K562 (cell line): ENCODE results near the gene ADAM22. TPM values are rescaled to one million over a fixed set of nuclear protein-coding genes. Genes with fewer than 3 reads are reported as not detected.

ENCODE experiments used
- ATAC-seq: fragments of 200-7000 bp; cut with Tn5 transposase; 3 replicates; pipeline ENCODE4 v1.9.1; 2020; ENCODE audit warnings: moderate library complexity
- BruUV-seq: library from RNA; stranded (reverse); fragments of 400-500 nt; replicated peaks from 2 replicates; lab custom pipeline; 2021; lab: Mats Ljungman, UMichigan
- CTCF ChIA-PET: fragments of 300-600 bp; formaldehyde crosslinking; extraction: SDS; loops from one replicate; lab custom pipeline; 2021; ENCODE audit warnings: low intra/inter-chr PET ratio; lab: Yijun Ruan, JAX
- POLR2A ChIA-PET: fragments of 300-600, 350-650 bp; sonication (Branson Sonifier 250); formaldehyde crosslinking; extraction: SDS; loops from one replicate; lab custom pipeline; 2021; ENCODE audit warnings: antibody characterized with exemption, inconsistent platforms; lab: Yijun Ruan, JAX
- DNase-seq, 4 experiments: peaks; one replicate each; pipeline versions ENCODE4 v3.0.0 to v3.0.0-alpha.2; 2011 to 2018; ENCODE audit warnings: low spot score in 3 of 4, mixed read lengths in 3 of 4; ENCODE audit errors: extremely low read depth in 1 of 4
- FAIRE-seq: peaks from 2 replicates; lab custom pipeline; 2011; peaks lifted over from hg19 to GRCh38; lab: Jason Lieb, UNC
- H2AFZ ChIP-seq: 2 replicates; pipeline ENCODE4 v1.6.0; 2011; ENCODE audit warnings: low read depth, low read length, control low read depth, inconsistent platforms
- H3K27ac ChIP-seq: fragments of 200-600 bp; 3 replicates; pipeline ENCODE4 v1.8.0; 2011; ENCODE audit warnings: low read depth, mild to moderate bottlenecking, control low read depth, inconsistent platforms, low read length, moderate library complexity, mixed read lengths; ENCODE audit errors: extremely low read depth
- H3K27me3 ChIP-seq, 2 experiments: fragments of 300-600 bp in 1 of 2; 2 replicates in 1 of 2; 3 replicates in 1 of 2; pipeline versions ENCODE4 v1.6.0 to v1.8.0; 2011; ENCODE audit warnings: inconsistent platforms in 2 of 2, low read length in 2 of 2, mild to moderate bottlenecking in 1 of 2, mixed read lengths in 1 of 2, moderate library complexity in 1 of 2; ENCODE audit not compliant: control insufficient read depth in 2 of 2, insufficient read depth in 2 of 2
- H3K36me3 ChIP-seq: fragments of 300-600 bp; 3 replicates; pipeline ENCODE4 v1.8.0; 2011; ENCODE audit warnings: mild to moderate bottlenecking, low read length, inconsistent platforms; ENCODE audit not compliant: control insufficient read depth, insufficient read depth
- H3K4me1 ChIP-seq, 2 experiments: fragments of 200-600 bp in 1 of 2; replicated peaks in 1 of 2; 2 replicates in 1 of 2; 3 replicates in 1 of 2; pipeline versions ENCODE4 v1.5.1 to v1.8.0; 2011; ENCODE audit warnings: inconsistent platforms in 2 of 2, low read length in 2 of 2, mild to moderate bottlenecking in 1 of 2, mixed read lengths in 1 of 2, moderate library complexity in 1 of 2; ENCODE audit not compliant: control insufficient read depth in 2 of 2, insufficient read depth in 2 of 2
- H3K4me2 ChIP-seq: 2 replicates; pipeline ENCODE4 v1.6.1; 2011; ENCODE audit warnings: low read length, control low read depth, inconsistent platforms, mixed read lengths; ENCODE audit not compliant: insufficient read depth
- H3K4me3 ChIP-seq: fragments of 200-600 bp; sonication (generic), shearing (Covaris generic); 2 replicates; pipeline ENCODE4 v1.5.1; 2016; ENCODE audit warnings: control low read depth, inconsistent platforms
- H3K79me2 ChIP-seq: fragments of 200-600 bp; 3 replicates; pipeline ENCODE4 v1.8.0; 2011; ENCODE audit warnings: low read length, inconsistent platforms; ENCODE audit not compliant: control insufficient read depth, insufficient read depth
- H3K9ac ChIP-seq, 2 experiments: 2 replicates each; pipeline versions ENCODE4 v1.6.0 to v1.6.1; 2011; ENCODE audit warnings: low read depth in 2 of 2, low read length in 2 of 2, control low read depth in 1 of 2, inconsistent platforms in 1 of 2, mild to moderate bottlenecking in 1 of 2, mixed read lengths in 1 of 2; ENCODE audit not compliant: insufficient read depth in 1 of 2
- H3K9me1 ChIP-seq: one replicate; pipeline ENCODE4 v1.6.0; 2011; ENCODE audit warnings: inconsistent platforms, mild to moderate bottlenecking, low read length, moderate library complexity; ENCODE audit not compliant: control insufficient read depth, insufficient read depth
- H3K9me3 ChIP-seq: replicated peaks from 2 replicates; pipeline ENCODE4 v1.5.1; 2011; ENCODE audit warnings: low read depth, low read length, inconsistent platforms; ENCODE audit not compliant: control insufficient read depth, insufficient read depth
- H4K20me1 ChIP-seq: replicated peaks from 2 replicates; pipeline ENCODE4 v1.6.1; 2011; ENCODE audit warnings: low read length, inconsistent platforms, mixed read lengths; ENCODE audit not compliant: control insufficient read depth, insufficient read depth
- CHCHD3 ChIP-seq: fragments of 250-450 bp; sonication (Bioruptor Pico); IDR thresholded peaks from 2 replicates; pipeline ENCODE4 v2.1.2; 2022; ENCODE audit warnings: mild to moderate bottlenecking
- HDAC3 ChIP-seq: fragments of 450-650 bp; IDR thresholded peaks from 2 replicates; pipeline ENCODE4 v1.6.1; 2018; ENCODE audit warnings: borderline replicate concordance, mild to moderate bottlenecking, moderate library complexity; ENCODE audit not compliant: partially characterized antibody
- IRF1 ChIP-seq: sonication (generic); formaldehyde crosslinking; IDR thresholded peaks from 2 replicates; pipeline ENCODE4 v1.8.0; 2022; ENCODE audit warnings: missing genetic modification reagents, mild to moderate bottlenecking, borderline replicate concordance
- KHSRP ChIP-seq: fragments of 450-650 bp; IDR thresholded peaks from 2 replicates; pipeline ENCODE4 v1.6.1; 2017
- MEIS2 ChIP-seq: fragments of 450-650 bp; IDR thresholded peaks from 2 replicates; pipeline ENCODE4 v1.6.1; 2014; ENCODE audit warnings: mild to moderate bottlenecking; ENCODE audit not compliant: partially characterized antibody
- POLR2AphosphoS2 ChIP-seq: IDR thresholded peaks from 2 replicates; pipeline ENCODE4 v1.6.1; 2012; ENCODE audit warnings: low read length, improper control_type of control experiment
- PTRF ChIP-seq: fragments of 450-650 bp; IDR thresholded peaks from 2 replicates; pipeline ENCODE4 v1.6.1; 2016; ENCODE audit warnings: mild to moderate bottlenecking, missing genetic modification characterization, missing compliant biosample characterization
- SIX5 ChIP-seq, 2 experiments: IDR thresholded peaks; 2 replicates each; pipeline ENCODE4 v1.6.1; 2011; ENCODE audit warnings: low read length in 2 of 2, borderline replicate concordance in 1 of 2, low read depth in 1 of 2, mild to moderate bottlenecking in 1 of 2, moderate library complexity in 1 of 2; ENCODE audit not compliant: insufficient read depth in 1 of 2
- SPI1 ChIP-seq: IDR thresholded peaks from 2 replicates; pipeline ENCODE4 v1.6.1; 2011; ENCODE audit warnings: low read depth, low read length, control low read depth, borderline replicate concordance
- ZBTB8A ChIP-seq: fragments of 450-650 bp; IDR thresholded peaks from 2 replicates; pipeline ENCODE4 v1.6.1; 2018; ENCODE audit warnings: mild to moderate bottlenecking, moderate library complexity; ENCODE audit not compliant: partially characterized antibody
- ZNF561 ChIP-seq: fragments of 450-650 bp; formaldehyde crosslinking; conservative IDR thresholded peaks from 2 replicates; pipeline ENCODE4 v1.4.0; 2020; ENCODE audit warnings: mild to moderate bottlenecking, moderate library complexity
- ZNF830 ChIP-seq: fragments of 250-450 bp; sonication (Bioruptor Pico); IDR thresholded peaks from 2 replicates; pipeline ENCODE4 v1.5.0; 2021; ENCODE audit warnings: mild to moderate bottlenecking
- ZSCAN32 ChIP-seq: fragments of 450-650 bp; formaldehyde crosslinking; IDR thresholded peaks from 2 replicates; pipeline ENCODE4 v1.4.0; 2020; ENCODE audit warnings: mild to moderate bottlenecking, moderate library complexity
- WGBS: fragments of 100-300 bp; shearing (Covaris generic); methylation state at CpG from one replicate; pipeline ENCODE4 v1.1.6; 2016; ENCODE audit warnings: low coverage, mixed read lengths; ENCODE audit not compliant: insufficient coverage; ENCODE audit errors: missing lambda C conversion rate; 5-methylcytosine and 5-hydroxymethylcytosine counted together
- in situ Hi-C: fragments of 300-500 bp; cut with MboI; formaldehyde crosslinking; loops from 4 replicates; pipeline ENCODE4 v1.15.0; 2018; ENCODE audit warnings: inconsistent platforms, mixed read lengths
- intact Hi-C: fragments of 100-400 bp; cut with micrococcal nuclease; formaldehyde crosslinking; loops from 2 replicates; pipeline ENCODE4 v1.14.2; 2022
- polyA plus RNA-seq, 8 experiments: library from polyadenylated mRNA; depleted of rRNA in 4 of 8; stranded (reverse) in 5 of 8; unstranded in 3 of 8; fragments of >200 nt; fragmentation: Nextera tagmentation in 2 of 8; fragmentation: Illumina TruSeq in 1 of 8; extraction: Ambion mirVana in 2 of 8; extraction: Trizol in 1 of 8; gene quantifications; 2 replicates each; pipeline versions ENCODE4 v1.2.1 to v1.2.3, GENCODE V29; 2011 to 2014; ENCODE audit warnings: inconsistent platforms in 1 of 8, missing spikeins in 1 of 8
- total RNA-seq, 7 experiments: library from RNA; depleted of rRNA in 6 of 7; stranded (reverse); fragments of >200 nt in 6 of 7; fragmentation: Illumina TruSeq in 2 of 7; extraction: Trizol in 2 of 7; gene quantifications; 2 replicates each; pipeline versions ENCODE4 v1.2.1 to v1.2.3, GENCODE V29; 2011 to 2021; ENCODE audit warnings: low replicate concordance in 1 of 7

The ADAM22 gene
- total and polyA plus RNA-seq, 9 of the 15 experiments (the other 6 are each of a cell fraction or from before 2014, with no cell fraction given), result 0.01 to 0.58 (median 0.18) TPM

DNA sequence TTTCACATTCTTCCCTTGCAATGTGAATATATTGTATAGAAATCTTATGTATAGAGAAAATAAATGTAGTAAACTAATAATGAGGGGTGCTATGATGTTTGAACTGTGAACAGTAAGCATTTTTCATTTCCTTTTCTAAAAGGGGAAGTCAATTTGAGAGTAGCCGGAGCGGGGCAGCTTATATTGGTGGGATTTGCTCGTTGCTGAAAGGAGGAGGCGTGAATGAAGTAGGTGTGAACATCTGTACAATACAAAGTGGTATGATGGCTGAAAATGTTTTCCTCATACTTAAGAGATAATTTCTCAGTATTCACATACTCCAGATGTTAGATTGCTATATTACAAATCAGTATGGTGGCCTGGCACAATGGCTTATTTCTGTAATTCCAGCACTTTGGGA lies 198.7 kb downstream of the ADAM22 start:
- H3K9me3 ChIP-seq, result no peaks in the 10 kb centered on the region
- no peak for ATAC-seq

DNA sequence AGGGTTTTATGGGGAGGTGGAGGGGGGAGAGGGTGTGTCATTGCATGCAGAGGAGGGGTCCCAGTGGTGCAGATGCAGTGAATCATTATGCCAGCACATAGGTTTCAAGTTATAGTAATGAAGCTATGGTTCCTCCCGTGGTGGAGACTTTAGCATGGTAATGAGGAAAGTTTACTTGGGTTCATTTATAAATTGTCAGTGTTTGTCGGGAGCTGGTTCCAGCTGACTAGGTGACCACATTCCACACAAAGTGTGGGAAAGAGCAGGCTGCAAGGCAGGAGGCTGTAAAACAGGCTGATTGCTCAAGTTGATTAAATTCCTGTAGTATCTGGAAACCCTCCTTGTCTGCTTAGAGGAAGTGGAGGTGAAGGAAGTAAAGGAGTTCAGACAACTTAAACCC lies 206.9 kb downstream of the ADAM22 start:
- TF ChIP-seq SPI1, result 0 out of 2 replicates have a peak, but pooled peaks have one; percentile 23
- TF ChIP-seq KHSRP, result no peak
- TF ChIP-seq ZNF561 (CRISPR knock-in tag), result no peak
- no peak for TF ChIP-seq IRF1 (CRISPR knock-in tag)
- no peak for TF ChIP-seq PTRF (tag)
- no peak for TF ChIP-seq ZSCAN32 (CRISPR knock-in tag)
- no peak for ATAC-seq
- no TSS peak for BruUV-seq
- CTCF ChIA-PET, result no interaction called here
- intact Hi-C loops (no loop called here), in situ Hi-C loops (no loop called here)
- FAIRE-seq, result no peak
- no peaks in the 10 kb centered on the region for H3K4me1 ChIP-seq
- H2AFZ ChIP-seq, result no peak overlapping the region
- no peaks in the 10 kb centered on the region for H3K27me3 ChIP-seq
- 3% methylated on average over 2 of the region's 2 CpGs for WGBS
- no peak for DNase-seq
- POLR2A ChIA-PET, result no interaction called here
- no peaks in the 10 kb centered on the region for H3K9me1 ChIP-seq
- H3K79me2 ChIP-seq, result no peaks in the 10 kb centered on the region
- H3K27ac ChIP-seq, result no peak overlapping the region
- H3K36me3 ChIP-seq, result no peaks in the 10 kb centered on the region
- no peaks in the 10 kb centered on the region for H3K9me3 ChIP-seq
- H3K4me2 ChIP-seq, result no peak overlapping the region
- no peak overlapping the region for H3K9ac ChIP-seq
- no peaks in the 10 kb centered on the region for H4K20me1 ChIP-seq
- H3K4me3 ChIP-seq, result no peak overlapping the region

More for the DNA sequence above, 198.7 kb downstream of the ADAM22 start:
- Histone ChIP-seq H3K4me3 (no peak overlapping the region), H3K79me2 (no peaks in the 10 kb centered on the region), H3K9me1 (no peaks in the 10 kb centered on the region), H4K20me1 (no peaks in the 10 kb centered on the region), H3K36me3 (no peaks in the 10 kb centered on the region), H3K4me1 (no peaks in the 10 kb centered on the region), H3K9ac (no peak overlapping the region), H3K27ac (no peak overlapping the region), H2AFZ (no peak overlapping the region), H3K4me2 (no peak overlapping the region), H3K27me3 (no peaks in the 10 kb centered on the region)
- WGBS, result 3% methylated on average over 4 of the region's 4 CpGs
- ChIA-PET POLR2A (no interaction called here), CTCF (no interaction called here)
- intact Hi-C loops (no loop called here), in situ Hi-C loops (no loop called here)
- DNase-seq (no peak), FAIRE-seq (no peak)
- no TSS peak for BruUV-seq
- TF ChIP-seq ZBTB8A, result no peak
- TF ChIP-seq SIX5 (IDR thresholded peaks at IDR 0.05; ENCODE audit: borderline replicate concordance in 1 of 2, insufficient read depth in 1 of 2, low read depth in 1 of 2, low read length in 2 of 2), result no peak
- TF ChIP-seq SPI1, result peak; percentile 66; the same call in 1 of the 2 replicates
- no peak for TF ChIP-seq CHCHD3 (CRISPR knock-in tag)
- TF ChIP-seq HDAC3, result no peak
- no peak for TF ChIP-seq MEIS2
- TF ChIP-seq ZNF830 (CRISPR knock-in tag), result no peak
- no peak for TF ChIP-seq POLR2AphosphoS2
